Ovary (tissue), 9 donors: ENCODE data around the gene SERF2. TPM values are rescaled to one million over a fixed set of nuclear protein-coding genes. Genes with fewer than 3 reads are reported as not detected.
"Not testable (repeated sequence)": the region's sequence is repeated elsewhere in the genome, so short reads cannot be mapped to it uniquely, and the experiment has no call there.

Experiments
- DNase-seq, 5 donors: peaks; one replicate each; pipeline ENCODE4 v3.0.0-alpha.2; 2019 to 2020
- H3K27ac ChIP-seq, 2 donors: fragments of 200-600 bp; one replicate each; pipeline versions ENCODE4 v1.5.1 to v1.8.0; 2019 to 2022
- H3K27me3 ChIP-seq: fragments of 200-600 bp; one replicate; pipeline ENCODE4 v1.8.0; 2022
- H3K36me3 ChIP-seq: fragments of 200-600 bp; sonication (generic); one replicate; pipeline ENCODE4 v1.5.1; 2019
- H3K4me1 ChIP-seq: one replicate; pipeline ENCODE4 v1.8.1; 2013; ENCODE audit warnings: mild to moderate bottlenecking, moderate library complexity; ENCODE audit not compliant: insufficient read depth
- H3K4me3 ChIP-seq: fragments of 200-600 bp; sonication (generic); one replicate; pipeline ENCODE4 v1.5.1; 2017
- H3K9me3 ChIP-seq, 2 donors: fragments of 200-600 bp in 1 of 2; sonication (generic) in 1 of 2; one replicate each; pipeline versions ENCODE4 v1.5.1 to v1.8.1; 2013 to 2019; ENCODE audit warnings: mild to moderate bottlenecking in 1 of 2, moderate library complexity in 1 of 2
- EP300 ChIP-seq: sonication (generic); formaldehyde crosslinking; IDR thresholded peaks from one replicate; pipeline ENCODE4 v1.6.1; 2017; ENCODE audit warnings: antibody characterized with exemption
- POLR2A ChIP-seq: fragments of 450-650 bp; IDR thresholded peaks from one replicate; pipeline ENCODE4 v1.6.1; 2017; ENCODE audit warnings: antibody characterized with exemption, mild to moderate bottlenecking, moderate library complexity
- WGBS, 3 donors: extraction: QIAGEN DNeasy Blood & Tissue Kit in 1 of 3; methylation state at CpG; one replicate each; pipeline versions ENCODE4 v1.1.5 to v1.1.7; 2013 to 2017; 5-methylcytosine and 5-hydroxymethylcytosine counted together
- intact Hi-C, 4 donors: fragments of 100-400 bp; cut with DNase I; formaldehyde crosslinking; loops; one replicate each; pipeline versions ENCODE4 v1.11.0 to v1.15.1; 2022 to 2023
- polyA plus RNA-seq, 2 donors: library from polyadenylated mRNA; stranded (reverse); fragments of 200-250 nt in 1 of 2; fragments of 350-450 nt in 1 of 2; fragmentation: Illumina TruSeq in 1 of 2; extraction: RNeasy Lipid Tissue Mini Kit (QIAGEN cat#74804) in 1 of 2; gene quantifications; one replicate each; pipeline ENCODE4 v1.2.3, GENCODE V29; 2013 to 2014
- total RNA-seq, 7 donors: library from RNA; depleted of rRNA in 2 of 7; stranded (reverse); fragments of >200 nt in 2 of 7; fragmentation: NEBNext Ultra II Directional in 3 of 7; extraction: Animal tissue kit (Norgen Biotek cat#: 25700) in 3 of 7; gene quantifications; one replicate each; pipeline versions ENCODE4 v1.1.0 to v1.2.4, GENCODE V29; 2016 to 2023
- TF ChIP-seq, protein P1 (sequence below), 3 donors: fragments of 450-650 bp in 2 of 3; fragments of 200-600 bp in 1 of 3; IDR thresholded peaks; one replicate each; pipeline versions ENCODE4 v1.5.1 to v1.8.0; 2016 to 2022; ENCODE audit warnings: antibody characterized with exemption in 3 of 3, mild to moderate bottlenecking in 1 of 3
- donor health status: DM: no; HTN: no; CAD: no; lungs with moderate emphysema.
- donor health status: DM: no; HTN: no; CAD: no.
- donor health status: Bipolar disorder and iron deficiency.
- donor health status: DM: yes; HTN: yes; CAD: no.
- donor health status: DM: no; HTN: no; CAD: no.
- donor health status: DM: yes; HTN: yes; CAD: no.

The SERF2 gene
- total and polyA plus RNA-seq, 9 donors: 254 to 981 (median 484) TPM

DNA sequence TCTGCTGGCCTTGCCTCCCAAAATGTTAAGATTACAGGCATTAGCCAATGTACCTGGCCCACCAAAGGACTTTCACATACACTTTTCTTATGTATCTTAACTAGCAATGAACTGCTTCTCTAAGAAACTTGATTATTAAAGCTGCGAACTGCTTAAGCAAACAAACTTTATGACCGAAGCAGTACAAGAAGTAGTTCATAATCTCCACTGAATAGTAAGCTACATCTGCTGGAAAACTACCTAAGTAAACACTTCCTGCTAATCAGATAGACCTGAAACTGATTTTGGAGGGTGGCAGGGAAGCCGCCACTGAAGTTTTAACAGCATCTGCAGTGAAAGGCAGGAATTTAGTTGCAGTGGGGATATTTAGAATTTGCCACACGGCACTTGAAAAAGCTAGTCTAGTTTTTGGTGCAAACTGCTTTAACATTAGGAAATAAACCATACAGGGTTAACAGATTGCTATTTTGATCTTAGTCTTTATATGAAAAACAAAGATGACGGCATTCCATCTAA, 16.4 kb downstream of the SERF2 start:
- no peak for TF ChIP-seq EP300
- TF ChIP-seq, protein P1, sequence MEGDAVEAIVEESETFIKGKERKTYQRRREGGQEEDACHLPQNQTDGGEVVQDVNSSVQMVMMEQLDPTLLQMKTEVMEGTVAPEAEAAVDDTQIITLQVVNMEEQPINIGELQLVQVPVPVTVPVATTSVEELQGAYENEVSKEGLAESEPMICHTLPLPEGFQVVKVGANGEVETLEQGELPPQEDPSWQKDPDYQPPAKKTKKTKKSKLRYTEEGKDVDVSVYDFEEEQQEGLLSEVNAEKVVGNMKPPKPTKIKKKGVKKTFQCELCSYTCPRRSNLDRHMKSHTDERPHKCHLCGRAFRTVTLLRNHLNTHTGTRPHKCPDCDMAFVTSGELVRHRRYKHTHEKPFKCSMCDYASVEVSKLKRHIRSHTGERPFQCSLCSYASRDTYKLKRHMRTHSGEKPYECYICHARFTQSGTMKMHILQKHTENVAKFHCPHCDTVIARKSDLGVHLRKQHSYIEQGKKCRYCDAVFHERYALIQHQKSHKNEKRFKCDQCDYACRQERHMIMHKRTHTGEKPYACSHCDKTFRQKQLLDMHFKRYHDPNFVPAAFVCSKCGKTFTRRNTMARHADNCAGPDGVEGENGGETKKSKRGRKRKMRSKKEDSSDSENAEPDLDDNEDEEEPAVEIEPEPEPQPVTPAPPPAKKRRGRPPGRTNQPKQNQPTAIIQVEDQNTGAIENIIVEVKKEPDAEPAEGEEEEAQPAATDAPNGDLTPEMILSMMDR (IDR thresholded peaks at IDR 0.05): no peak
- TF ChIP-seq POLR2A: no peak
- WGBS, 3 donors: 90 to 98% (median 94%) methylated on average over 5 of the region's 5 CpGs
- Histone ChIP-seq H3K4me3 (no peak overlapping the region), H3K36me3 (no peaks in the 10 kb centered on the region), H3K27me3 (no peaks in the 10 kb centered on the region), H3K27ac (no peak overlapping the region), H3K4me1 (no peaks in the 10 kb centered on the region), H3K9me3 (no peaks in the 10 kb centered on the region)
- DNase-seq: no peak
- intact Hi-C loops: no loop called here

DNA sequence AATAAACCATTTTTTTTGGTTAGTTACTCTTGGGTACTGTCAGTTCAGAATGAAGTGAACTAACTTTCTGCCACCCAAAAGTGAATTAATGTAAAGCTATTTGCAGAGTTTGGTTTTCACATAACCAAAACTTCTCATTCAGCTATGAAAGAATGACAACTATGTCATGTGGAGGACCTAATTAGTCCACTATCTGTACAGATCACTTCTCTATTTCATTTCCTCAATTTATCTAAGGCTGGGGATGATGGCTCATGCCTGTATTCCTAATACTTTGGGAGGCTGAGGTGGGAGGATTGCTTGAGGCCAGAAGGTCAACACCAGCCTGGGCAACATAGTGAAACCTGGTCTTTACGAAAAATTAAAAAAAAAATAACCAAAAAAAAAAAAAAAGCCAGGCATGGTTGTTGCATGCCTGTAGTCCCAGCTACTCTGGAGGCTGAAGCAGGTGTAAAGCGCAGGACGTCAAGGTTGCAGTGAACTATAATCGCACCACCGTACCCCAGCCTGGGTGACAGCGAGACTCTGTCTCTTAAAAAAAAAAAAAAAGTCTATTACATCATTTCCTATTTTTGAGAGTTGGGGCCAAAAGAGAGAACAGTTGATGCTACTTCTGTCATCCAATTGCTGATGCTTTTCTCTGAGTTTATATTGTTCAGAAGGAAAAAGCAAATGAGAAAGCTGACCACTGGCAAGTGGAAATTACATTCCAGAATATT, 17.0 kb downstream of the SERF2 start:
- Histone ChIP-seq H3K27me3 (no peaks in the 10 kb centered on the region), H3K27ac (no peak overlapping the region), H3K4me3 (no peak overlapping the region), H3K9me3 (no peaks in the 10 kb centered on the region), H3K36me3 (no peaks in the 10 kb centered on the region), H3K4me1 (no peaks in the 10 kb centered on the region)
- WGBS, 3 donors: 88% methylated on average over 6 of the region's 6 CpGs
- TF ChIP-seq, protein P1 (IDR thresholded peaks at IDR 0.05): no peak
- TF ChIP-seq EP300: no peak
- TF ChIP-seq POLR2A: no peak
- intact Hi-C loops: no loop called here
- DNase-seq: peak in 1 of 5 donors; percentile 0

DNA sequence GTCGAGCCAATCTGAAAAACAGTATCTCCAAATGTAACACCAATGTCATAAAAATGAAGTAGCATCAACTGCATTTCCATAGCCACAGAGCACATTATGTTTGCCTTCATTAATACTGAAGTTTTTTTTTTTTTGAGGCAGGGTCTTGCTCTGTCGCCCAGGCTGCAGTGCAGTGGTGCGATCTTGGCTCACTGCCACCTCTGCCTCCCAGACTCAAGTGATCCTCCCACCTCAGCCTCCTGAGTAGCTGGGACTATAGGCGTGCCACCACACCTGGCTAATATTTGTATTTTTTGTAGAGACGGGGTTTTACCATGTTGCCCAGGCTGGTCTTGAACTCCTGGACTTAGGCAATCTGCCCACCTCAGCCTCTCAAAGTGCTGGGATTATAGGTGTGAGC, 22.9 kb downstream of the SERF2 start:
- DNase-seq, H3K36me3 ChIP-seq, H3K9me3 ChIP-seq, H3K27me3 ChIP-seq, H3K27ac ChIP-seq, intact Hi-C loops, H3K4me3 ChIP-seq, H3K4me1 ChIP-seq: not testable (repeated sequence)
- WGBS, 3 donors: 87 to 93% (median 91%) methylated on average over 5 of the region's 5 CpGs

DNA sequence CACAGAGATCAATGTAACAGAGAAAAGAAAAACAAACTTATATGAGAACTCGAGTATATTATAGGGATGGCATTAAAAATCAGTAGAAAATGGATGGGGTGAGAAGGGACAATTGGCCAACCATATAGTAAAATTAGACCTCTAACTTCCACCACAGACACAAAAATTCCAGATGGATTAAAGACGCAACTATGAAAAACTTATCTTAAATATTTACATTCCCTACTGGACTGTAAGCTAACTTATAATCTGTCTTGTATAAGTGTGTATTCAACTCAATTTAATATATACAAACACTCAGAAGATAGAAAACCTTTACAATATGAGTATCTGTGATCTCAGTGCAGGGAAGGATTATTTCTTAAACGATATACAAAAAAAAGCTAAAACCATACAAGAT, 29.4 kb downstream of the SERF2 start:
- Histone ChIP-seq H3K27ac (no peak overlapping the region), H3K36me3 (no peaks in the 10 kb centered on the region), H3K9me3 (no peaks in the 10 kb centered on the region), H3K27me3 (no peaks in the 10 kb centered on the region), H3K4me3 (no peak overlapping the region), H3K4me1 (peaks cover 10% of the 10 kb centered on the region)
- no peak for DNase-seq
- TF ChIP-seq, protein P1 (IDR thresholded peaks at IDR 0.05): no peak
- TF ChIP-seq POLR2A (no peak), EP300 (no peak)
- 56 to 72% (median 56%) methylated on average over 3 of the region's 3 CpGs for WGBS, 3 donors
- intact Hi-C loops: no loop called here
